Endothelial cell of umbilical vein (primary cell): ENCODE data around the gene UCK1.

Experiments
- JUN ChIP-seq: IDR thresholded peaks from 2 replicates; pipeline ENCODE4 v1.6.1; 2011; ENCODE audit warnings: borderline replicate concordance, low read depth; ENCODE audit not compliant: insufficient read length, insufficient read depth
- POLR2A ChIP-seq: IDR thresholded peaks from 2 replicates; pipeline ENCODE4 v1.6.1; 2012; ENCODE audit warnings: low read depth, mild to moderate bottlenecking, control low read depth, low read length
- POLR2AphosphoS5 ChIP-seq: IDR thresholded peaks from 2 replicates; pipeline ENCODE4 v1.6.1; 2012; ENCODE audit warnings: low read depth, mild to moderate bottlenecking, control low read depth, low read length, moderate library complexity; ENCODE audit not compliant: insufficient read depth
- TF ChIP-seq, protein P1 (sequence below), 2 donors: IDR thresholded peaks; 1 replicate in 1 of 2; 2 replicates in 1 of 2; pipeline ENCODE4 v1.5.1; 2011; ENCODE audit warnings: low read length in 2 of 2, mild to moderate bottlenecking in 2 of 2, moderate library complexity in 2 of 2, control low read depth in 1 of 2, inconsistent platforms in 1 of 2, low read depth in 1 of 2; ENCODE audit not compliant: insufficient read depth in 1 of 2; ENCODE audit errors: extremely low read depth in 1 of 2

- TF ChIP-seq, protein P1, sequence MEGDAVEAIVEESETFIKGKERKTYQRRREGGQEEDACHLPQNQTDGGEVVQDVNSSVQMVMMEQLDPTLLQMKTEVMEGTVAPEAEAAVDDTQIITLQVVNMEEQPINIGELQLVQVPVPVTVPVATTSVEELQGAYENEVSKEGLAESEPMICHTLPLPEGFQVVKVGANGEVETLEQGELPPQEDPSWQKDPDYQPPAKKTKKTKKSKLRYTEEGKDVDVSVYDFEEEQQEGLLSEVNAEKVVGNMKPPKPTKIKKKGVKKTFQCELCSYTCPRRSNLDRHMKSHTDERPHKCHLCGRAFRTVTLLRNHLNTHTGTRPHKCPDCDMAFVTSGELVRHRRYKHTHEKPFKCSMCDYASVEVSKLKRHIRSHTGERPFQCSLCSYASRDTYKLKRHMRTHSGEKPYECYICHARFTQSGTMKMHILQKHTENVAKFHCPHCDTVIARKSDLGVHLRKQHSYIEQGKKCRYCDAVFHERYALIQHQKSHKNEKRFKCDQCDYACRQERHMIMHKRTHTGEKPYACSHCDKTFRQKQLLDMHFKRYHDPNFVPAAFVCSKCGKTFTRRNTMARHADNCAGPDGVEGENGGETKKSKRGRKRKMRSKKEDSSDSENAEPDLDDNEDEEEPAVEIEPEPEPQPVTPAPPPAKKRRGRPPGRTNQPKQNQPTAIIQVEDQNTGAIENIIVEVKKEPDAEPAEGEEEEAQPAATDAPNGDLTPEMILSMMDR (IDR thresholded peaks at IDR 0.05; ENCODE audit: extremely low read depth in 1 of 2, insufficient read depth in 1 of 2, low read depth in 1 of 2, low read length in 2 of 2) = no peak
- TF ChIP-seq POLR2AphosphoS5 = no peak
- TF ChIP-seq JUN = no peak
- TF ChIP-seq POLR2A = no peak
Measured at GRCh38 chr9:131545786-131546335, 14.8 kb upstream of the UCK1 start.
